Activated B cell treated with CpG ODN at 0.5 μM for 24 hours (primary cell): ENCODE data around the gene AMBRA1. TPM values are rescaled to one million over a fixed set of nuclear protein-coding genes. Genes with fewer than 3 reads are reported as not detected.

Experiments used
- ATAC-seq: fragments of 200-7000 bp; cut with Tn5 transposase; one replicate; pipeline ENCODE4 v1.10.0; 2021; ENCODE audit warnings: low read depth, mild to moderate bottlenecking, moderate library complexity
- CTCF ChIA-PET: fragments of 350-600 bp; sonication (Branson Sonifier 250); formaldehyde crosslinking; loops from one replicate; lab custom pipeline; 2021; ENCODE audit warnings: antibody characterized with exemption; lab: Charles Lee
- POLR2A ChIA-PET: fragments of 350-600 bp; sonication (Branson Sonifier 250); formaldehyde crosslinking; loops from one replicate; lab custom pipeline; 2021; ENCODE audit warnings: antibody characterized with exemption; lab: Charles Lee
- DNase-seq: peaks from one replicate; pipeline ENCODE4 v3.0.0; 2022
- H3K27ac Mint-ChIP-seq: one replicate; pipeline ENCODE4 v1.8.0; 2020; ENCODE audit warnings: mixed read lengths
- H3K27me3 Mint-ChIP-seq: one replicate; pipeline ENCODE4 v1.8.0; 2021; ENCODE audit warnings: mixed read lengths
- H3K36me3 Mint-ChIP-seq: one replicate; pipeline ENCODE4 v1.8.0; 2021; ENCODE audit warnings: low read depth, mixed read lengths
- H3K4me1 Mint-ChIP-seq: one replicate; pipeline ENCODE4 v1.8.0; 2021; ENCODE audit warnings: mixed read lengths
- H3K4me3 Mint-ChIP-seq: one replicate; pipeline ENCODE4 v1.8.0; 2020; ENCODE audit warnings: mild to moderate bottlenecking, mixed read lengths
- H3K9me3 Mint-ChIP-seq: one replicate; pipeline ENCODE4 v1.8.0; 2020; ENCODE audit warnings: mixed read lengths
- intact Hi-C: fragments of 100-400 bp; cut with micrococcal nuclease; formaldehyde crosslinking; loops from one replicate; pipeline ENCODE4 v1.15.1; 2024
- total RNA-seq: library from RNA; stranded (reverse); gene quantifications from 2 replicates; pipeline ENCODE4 v1.2.3, GENCODE V29; 2022
- TF ChIP-seq, protein P1 (sequence below): fragments of 200-600 bp; IDR thresholded peaks from one replicate; pipeline ENCODE4 v1.8.0; 2022; ENCODE audit warnings: antibody characterized with exemption, mild to moderate bottlenecking

Gene AMBRA1
- total RNA-seq, 1 donor from 2014 or later: 39.1 TPM

DNA sequence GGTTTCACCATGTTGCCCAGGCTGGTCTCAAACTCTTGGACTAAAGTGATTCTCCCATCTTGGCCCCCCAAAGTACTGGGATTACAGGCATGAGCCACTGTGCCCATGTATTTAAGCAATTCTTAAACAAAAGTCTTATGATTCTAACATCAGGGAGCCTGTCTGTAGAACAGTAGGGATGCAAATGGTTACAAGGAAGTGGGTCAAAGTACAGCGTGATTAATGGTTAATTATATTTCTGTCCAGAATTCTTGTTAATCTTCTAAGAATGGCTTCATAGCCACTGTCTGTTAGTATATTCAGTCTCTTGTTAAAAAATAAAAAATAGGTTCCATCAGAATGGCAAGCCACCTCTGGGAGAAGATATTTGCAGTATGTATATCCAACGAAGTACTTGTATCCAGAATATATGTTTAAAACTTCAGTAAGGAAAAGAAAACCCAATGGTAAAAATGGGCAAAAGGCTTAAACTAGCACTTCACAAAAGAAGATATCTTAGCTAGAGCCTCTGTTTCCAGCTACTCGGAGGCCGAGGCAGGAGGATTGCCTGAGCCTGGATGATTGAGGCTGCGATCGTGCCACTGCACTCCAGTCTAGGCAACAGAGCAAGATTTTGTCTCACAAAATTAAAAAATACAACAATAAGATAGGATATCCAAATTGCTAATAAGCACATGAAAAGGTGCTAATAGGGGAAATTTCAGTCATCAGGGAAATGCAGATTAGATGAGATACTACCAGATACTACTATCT, 46.4 kb upstream of the AMBRA1 start:
- intact Hi-C loops: no loop called here
- Mint-ChIP-seq H3K27ac (no peak overlapping the region), H3K9me3 (no peaks in the 10 kb centered on the region), H3K36me3 (peaks cover 63% of the 10 kb centered on the region), H3K4me3 (no peak overlapping the region), H3K27me3 (no peaks in the 10 kb centered on the region), H3K4me1 (no peaks in the 10 kb centered on the region)
- DNase-seq (no peak), ATAC-seq (no peak)
- POLR2A ChIA-PET: no interaction called here
- CTCF ChIA-PET: no interaction called here
- TF ChIP-seq, protein P1, sequence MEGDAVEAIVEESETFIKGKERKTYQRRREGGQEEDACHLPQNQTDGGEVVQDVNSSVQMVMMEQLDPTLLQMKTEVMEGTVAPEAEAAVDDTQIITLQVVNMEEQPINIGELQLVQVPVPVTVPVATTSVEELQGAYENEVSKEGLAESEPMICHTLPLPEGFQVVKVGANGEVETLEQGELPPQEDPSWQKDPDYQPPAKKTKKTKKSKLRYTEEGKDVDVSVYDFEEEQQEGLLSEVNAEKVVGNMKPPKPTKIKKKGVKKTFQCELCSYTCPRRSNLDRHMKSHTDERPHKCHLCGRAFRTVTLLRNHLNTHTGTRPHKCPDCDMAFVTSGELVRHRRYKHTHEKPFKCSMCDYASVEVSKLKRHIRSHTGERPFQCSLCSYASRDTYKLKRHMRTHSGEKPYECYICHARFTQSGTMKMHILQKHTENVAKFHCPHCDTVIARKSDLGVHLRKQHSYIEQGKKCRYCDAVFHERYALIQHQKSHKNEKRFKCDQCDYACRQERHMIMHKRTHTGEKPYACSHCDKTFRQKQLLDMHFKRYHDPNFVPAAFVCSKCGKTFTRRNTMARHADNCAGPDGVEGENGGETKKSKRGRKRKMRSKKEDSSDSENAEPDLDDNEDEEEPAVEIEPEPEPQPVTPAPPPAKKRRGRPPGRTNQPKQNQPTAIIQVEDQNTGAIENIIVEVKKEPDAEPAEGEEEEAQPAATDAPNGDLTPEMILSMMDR: no peak

DNA sequence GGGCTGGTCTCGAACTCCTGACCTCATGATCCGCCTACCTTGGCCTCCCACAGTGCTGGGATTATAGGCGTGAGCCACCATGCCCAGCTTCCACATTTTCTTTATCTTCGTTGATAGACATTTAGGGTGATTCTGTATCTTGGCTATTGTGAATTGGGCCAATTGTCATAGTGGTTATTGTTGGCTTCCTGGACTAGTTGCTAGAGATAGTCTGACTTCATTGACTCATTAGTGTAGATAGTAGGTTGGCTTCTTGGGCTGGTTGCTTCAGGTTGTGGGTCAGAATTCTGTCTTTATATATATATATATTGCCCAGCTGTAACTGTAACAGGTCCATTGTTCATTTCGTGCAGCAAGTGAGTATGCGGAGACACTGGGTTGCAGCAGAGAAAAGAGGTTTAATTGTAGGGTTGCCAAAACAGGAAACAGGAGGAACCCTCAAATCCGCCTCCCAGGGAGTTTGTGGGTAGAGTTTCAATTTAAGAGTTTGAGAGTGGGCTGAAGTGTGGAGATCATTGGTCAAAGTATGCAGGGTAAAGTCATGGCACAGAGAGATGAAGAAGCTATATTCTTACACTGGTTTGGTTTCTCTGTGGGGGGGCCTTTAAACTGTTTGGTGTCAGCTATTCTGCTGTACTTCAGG, 45.5 kb upstream of the AMBRA1 start:
- ChIA-PET CTCF (no interaction called here), POLR2A (interaction anchor here (0.5 kb wide), 1 partner anchor 22 kb away, joined by 3 read pairs; the partner anchor contains the start of gene ATG13)
- ATAC-seq (no peak), DNase-seq (no peak)
- H3K4me1 Mint-ChIP-seq: no peaks in the 10 kb centered on the region
- intact Hi-C loops: no loop called here
- H3K36me3 Mint-ChIP-seq: peaks cover 56% of the 10 kb centered on the region
- H3K9me3 Mint-ChIP-seq: no peaks in the 10 kb centered on the region
- no peak overlapping the region for H3K4me3 Mint-ChIP-seq
- no peaks in the 10 kb centered on the region for H3K27me3 Mint-ChIP-seq
- TF ChIP-seq, protein P1: no peak
- no peak overlapping the region for H3K27ac Mint-ChIP-seq

DNA sequence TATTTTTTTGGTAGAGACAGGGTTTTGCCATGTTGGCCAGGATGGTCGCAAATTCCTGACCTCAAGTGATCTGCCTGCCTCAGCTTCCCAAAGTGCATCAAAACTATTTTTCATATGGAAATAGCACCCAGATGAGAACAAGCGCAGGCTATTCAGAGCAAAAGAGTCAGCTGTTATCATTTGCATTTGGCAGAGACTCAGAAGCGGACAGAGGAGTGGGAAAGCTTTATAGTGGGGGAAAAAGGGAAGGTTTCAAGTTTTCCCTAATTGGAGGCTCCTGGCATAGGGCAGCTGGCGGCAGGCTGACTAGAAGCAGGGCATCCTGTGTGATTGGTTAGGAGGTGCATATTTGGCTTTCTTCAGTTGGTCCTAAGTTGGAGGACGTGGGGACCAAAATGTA, 43.7 kb upstream of the AMBRA1 start:
- Mint-ChIP-seq H3K9me3 (no peaks in the 10 kb centered on the region), H3K27me3 (no peaks in the 10 kb centered on the region), H3K36me3 (peaks cover 42% of the 10 kb centered on the region), H3K4me3 (no peak overlapping the region), H3K4me1 (no peaks in the 10 kb centered on the region), H3K27ac (no peak overlapping the region)
- TF ChIP-seq, protein P1: no peak
- ChIA-PET POLR2A (no interaction called here), CTCF (no interaction called here)
- intact Hi-C loops: no loop called here
- DNase-seq (no peak), ATAC-seq (no peak)

DNA sequence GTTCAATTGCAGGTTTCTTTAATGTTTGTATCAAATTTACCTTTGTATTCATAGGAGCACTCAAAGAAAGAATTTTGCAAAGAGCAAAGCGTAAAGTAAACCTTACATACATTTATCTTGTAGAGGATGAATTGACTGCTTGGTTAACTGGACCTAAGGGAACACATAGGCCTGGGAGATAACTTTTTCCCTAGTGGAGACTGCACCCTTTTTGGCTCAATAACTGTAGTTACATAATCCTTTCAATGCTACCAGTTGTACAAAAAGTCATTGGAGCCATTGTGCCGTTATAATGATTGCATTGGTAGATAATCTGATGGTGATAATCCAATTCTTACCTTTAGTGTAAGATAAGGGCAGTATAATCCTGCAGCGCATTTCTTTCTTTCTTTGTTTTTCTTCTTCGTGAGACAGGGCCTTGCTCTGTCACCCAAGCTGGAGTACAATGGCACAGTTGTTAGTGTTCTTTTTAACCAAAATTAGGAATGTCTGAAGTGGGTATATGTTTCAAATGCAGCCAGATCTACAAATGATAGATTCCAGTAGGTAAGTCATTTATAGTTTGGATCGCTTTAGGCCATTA, 41.8 kb upstream of the AMBRA1 start:
- TF ChIP-seq, protein P1: no peak
- intact Hi-C loops: no loop called here
- H3K36me3 Mint-ChIP-seq: peaks cover 53% of the 10 kb centered on the region
- no peaks in the 10 kb centered on the region for H3K27me3 Mint-ChIP-seq
- ATAC-seq (no peak), DNase-seq (no peak)
- no peak overlapping the region for H3K4me3 Mint-ChIP-seq
- ChIA-PET POLR2A (no interaction called here), CTCF (no interaction called here)
- no peaks in the 10 kb centered on the region for H3K9me3 Mint-ChIP-seq
- no peaks in the 10 kb centered on the region for H3K4me1 Mint-ChIP-seq
- H3K27ac Mint-ChIP-seq: no peak overlapping the region
